HG02678 (cell line): ENCODE measurements around the gene ARFIP2.
"Not testable (repeated sequence)": the region's sequence is repeated elsewhere in the genome, so short reads cannot be mapped to it uniquely, and the experiment has no call there.

Source experiments
- ATAC-seq: cut with Tn5 transposase; IDR thresholded peaks from one replicate; pipeline ENCODE4 v1.9.1; 2021; ENCODE audit warnings: mild to moderate bottlenecking, moderate library complexity; ENCODE audit not compliant: unreplicated experiment

ARFIP2 gene

GRCh38 chr11:6481012-6481923 lies at the start of gene ARFIP2, which contains the start of gene TIMM10B:
ARFIP2 (minus strand) TSS chr11:6481331; CDS start chr11:6480421, 910 bp downstream.
TIMM10B (plus strand) TSS chr11:6481501; CDS start chr11:6481517, 16 bp downstream.
- ATAC-seq = peak; percentile 99

- ATAC-seq = no peak
Measured at GRCh38 chr11:6530848-6531247, 49.7 kb upstream of the ARFIP2 start.

- no peak for ATAC-seq
Measured at GRCh38 chr11:6529266-6529665, 48.1 kb upstream of the ARFIP2 start.

GRCh38 chr11:6526411-6527135 lies 45.4 kb upstream of the ARFIP2 start:
- peak; percentile 69 for ATAC-seq

- ATAC-seq = no peak
Measured at GRCh38 chr11:6523253-6523652, 42.1 kb upstream of the ARFIP2 start.

GRCh38 chr11:6521946-6522345 lies 40.8 kb upstream of the ARFIP2 start:
- ATAC-seq = not testable (repeated sequence)

GRCh38 chr11:6520265-6520664 lies 39.1 kb upstream of the ARFIP2 start:
- ATAC-seq = no peak

- ATAC-seq = no peak
Measured at GRCh38 chr11:6516865-6517264, 35.7 kb upstream of the ARFIP2 start.

- ATAC-seq = peak; percentile 62
Measured at GRCh38 chr11:6505577-6506240, 24.6 kb upstream of the ARFIP2 start.

GRCh38 chr11:6504166-6504565 lies 23.0 kb upstream of the ARFIP2 start:
- ATAC-seq = no peak

GRCh38 chr11:6502382-6502781 lies 21.3 kb upstream of the ARFIP2 start:
- no peak for ATAC-seq

- no peak for ATAC-seq
Measured at GRCh38 chr11:6498544-6498943, 17.4 kb upstream of the ARFIP2 start.

- no peak for ATAC-seq
Measured at GRCh38 chr11:6498121-6498520, 17.0 kb upstream of the ARFIP2 start.

GRCh38 chr11:6497069-6497839 lies 16.1 kb upstream of the ARFIP2 start, which contains the start of gene DNHD1:
DNHD1 (plus strand) TSS chr11:6497280; CDS start chr11:6498216, 936 bp downstream.
- ATAC-seq = no peak

GRCh38 chr11:6489306-6489705 lies 8.2 kb upstream of the ARFIP2 start:
- no peak for ATAC-seq

- no peak for ATAC-seq
Measured at GRCh38 chr11:6488821-6489220, 7.7 kb upstream of the ARFIP2 start.

- ATAC-seq = no peak
Measured at GRCh38 chr11:6488342-6488741, 7.2 kb upstream of the ARFIP2 start.

GRCh38 chr11:6486938-6487337 lies 5.8 kb upstream of the ARFIP2 start:
- ATAC-seq = no peak

GRCh38 chr11:6486256-6486655 lies 5.1 kb upstream of the ARFIP2 start:
- no peak for ATAC-seq

GRCh38 chr11:6485661-6486060 lies 4.5 kb upstream of the ARFIP2 start:
- no peak for ATAC-seq
